GDM1 (cell line): ENCODE results near the gene ADAMTSL2.
A peak's percentile ranks its signal among the peaks of the same experiment; 100 is the strongest.

Source experiments
- DNase-seq: peaks from one replicate; lab custom pipeline; 2025; lab: John Stamatoyannopoulos, UW

The ADAMTSL2 gene

DNA sequence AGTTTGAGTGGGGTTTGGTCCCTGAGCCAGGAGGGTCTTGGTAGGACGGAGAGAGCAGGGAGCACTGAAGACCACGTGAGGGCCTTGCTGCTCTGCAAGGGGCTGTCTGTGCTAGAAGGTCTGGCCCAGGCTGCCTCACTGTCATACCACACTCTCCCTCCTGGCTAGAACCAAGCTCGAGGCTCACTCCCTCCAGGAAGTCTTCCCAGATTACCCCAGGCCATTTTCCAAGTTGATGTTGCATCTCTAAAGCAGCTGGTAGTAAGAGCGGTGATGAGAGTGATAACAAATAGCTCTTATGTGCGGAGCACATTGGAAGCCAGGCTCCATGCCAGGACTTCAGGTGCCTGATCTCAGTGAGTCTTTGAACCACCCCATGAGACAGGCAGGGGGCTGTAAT lies 16.3 kb upstream of the ADAMTSL2 start:
- no peak for DNase-seq

DNA sequence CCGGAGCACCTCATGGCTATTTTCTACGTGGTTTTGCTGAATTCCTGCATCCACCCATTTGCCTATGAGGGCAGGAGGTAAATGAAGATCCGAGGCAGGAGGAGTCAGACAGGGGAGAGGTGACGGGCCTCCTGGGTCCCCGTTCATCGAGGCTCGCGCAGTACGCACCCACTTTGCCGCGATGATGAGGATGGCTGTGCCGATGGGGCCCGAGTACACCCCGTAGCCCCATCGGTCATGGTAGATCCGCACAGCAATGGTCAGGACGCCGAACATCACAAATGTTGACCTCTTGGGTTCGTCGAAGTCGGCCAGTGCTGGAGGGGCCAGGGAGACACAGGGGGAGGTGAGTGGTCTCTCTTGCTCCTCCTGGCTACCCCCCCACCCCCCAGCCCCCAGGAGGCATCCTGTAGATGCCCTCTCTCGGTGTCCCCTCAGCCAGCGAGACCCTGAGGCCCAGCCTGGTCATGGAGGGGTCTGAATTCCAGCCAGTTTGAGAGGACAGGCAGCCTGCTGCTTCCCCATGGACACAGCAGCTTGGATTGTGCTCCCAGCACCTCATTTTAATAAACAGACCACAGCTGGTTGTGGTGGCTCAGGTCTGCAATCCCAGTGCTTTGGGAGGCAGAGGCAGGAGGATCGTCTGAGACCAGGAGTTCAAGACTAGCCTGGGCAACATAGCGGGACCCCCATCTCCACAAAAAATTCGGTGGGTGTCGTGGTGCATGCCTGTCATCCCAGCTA lies 15.6 kb upstream of the ADAMTSL2 start:
- no peak for DNase-seq

DNA sequence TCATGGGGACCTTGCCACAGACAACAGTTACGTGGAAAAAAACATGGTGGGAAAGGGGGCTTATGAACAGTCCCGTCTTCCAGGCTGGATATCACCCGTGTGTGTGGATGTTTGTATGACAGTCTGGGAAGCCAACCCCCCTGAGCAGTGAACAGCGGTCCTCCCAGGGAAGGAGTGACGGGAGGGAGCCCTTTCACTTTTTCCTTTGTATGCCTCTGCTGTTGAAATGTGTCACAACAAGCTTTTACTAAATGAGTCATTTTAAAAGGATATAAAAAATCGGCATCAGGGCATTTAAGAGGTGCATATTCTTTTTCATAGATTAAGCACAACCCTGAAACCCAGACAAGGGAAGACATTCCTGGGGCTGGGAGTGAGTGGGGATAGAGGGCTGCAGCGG lies 14.8 kb upstream of the ADAMTSL2 start:
- DNase-seq, result no peak

DNA sequence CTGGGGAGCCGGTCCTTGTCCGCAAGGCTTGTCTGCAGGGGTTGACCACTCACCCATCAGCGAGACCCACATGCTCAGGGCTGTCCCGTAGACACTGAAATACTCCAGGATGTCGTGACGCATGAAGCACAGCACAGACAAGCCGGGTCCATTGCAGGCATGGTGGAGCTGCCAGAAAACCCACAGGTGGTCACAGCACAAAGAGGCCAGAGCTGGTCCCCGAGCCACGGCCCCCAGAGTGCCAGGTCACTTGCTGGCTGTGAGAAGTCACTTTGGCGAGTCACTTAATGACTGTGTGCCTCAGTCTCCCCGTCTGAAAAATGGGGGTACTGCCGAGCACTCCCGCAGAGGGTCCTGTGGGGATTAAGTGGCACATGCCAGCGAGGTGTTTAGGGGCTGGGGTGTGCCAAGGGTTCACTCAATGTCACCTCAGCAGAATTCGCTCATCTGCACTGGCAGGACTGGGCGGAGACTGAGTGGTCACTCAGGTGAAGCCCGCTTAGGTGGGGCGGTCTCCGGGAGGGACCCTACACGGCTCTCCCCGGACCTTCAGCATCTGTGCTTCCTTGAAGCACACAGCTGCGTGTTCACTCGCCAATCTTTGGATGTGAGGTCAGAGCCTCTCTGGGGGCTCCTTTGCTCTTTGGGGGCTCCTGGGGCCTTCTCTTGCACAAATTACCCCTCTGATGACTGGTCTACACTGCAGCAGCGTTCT lies 14.2 kb upstream of the ADAMTSL2 start:
- DNase-seq, result no peak

DNA sequence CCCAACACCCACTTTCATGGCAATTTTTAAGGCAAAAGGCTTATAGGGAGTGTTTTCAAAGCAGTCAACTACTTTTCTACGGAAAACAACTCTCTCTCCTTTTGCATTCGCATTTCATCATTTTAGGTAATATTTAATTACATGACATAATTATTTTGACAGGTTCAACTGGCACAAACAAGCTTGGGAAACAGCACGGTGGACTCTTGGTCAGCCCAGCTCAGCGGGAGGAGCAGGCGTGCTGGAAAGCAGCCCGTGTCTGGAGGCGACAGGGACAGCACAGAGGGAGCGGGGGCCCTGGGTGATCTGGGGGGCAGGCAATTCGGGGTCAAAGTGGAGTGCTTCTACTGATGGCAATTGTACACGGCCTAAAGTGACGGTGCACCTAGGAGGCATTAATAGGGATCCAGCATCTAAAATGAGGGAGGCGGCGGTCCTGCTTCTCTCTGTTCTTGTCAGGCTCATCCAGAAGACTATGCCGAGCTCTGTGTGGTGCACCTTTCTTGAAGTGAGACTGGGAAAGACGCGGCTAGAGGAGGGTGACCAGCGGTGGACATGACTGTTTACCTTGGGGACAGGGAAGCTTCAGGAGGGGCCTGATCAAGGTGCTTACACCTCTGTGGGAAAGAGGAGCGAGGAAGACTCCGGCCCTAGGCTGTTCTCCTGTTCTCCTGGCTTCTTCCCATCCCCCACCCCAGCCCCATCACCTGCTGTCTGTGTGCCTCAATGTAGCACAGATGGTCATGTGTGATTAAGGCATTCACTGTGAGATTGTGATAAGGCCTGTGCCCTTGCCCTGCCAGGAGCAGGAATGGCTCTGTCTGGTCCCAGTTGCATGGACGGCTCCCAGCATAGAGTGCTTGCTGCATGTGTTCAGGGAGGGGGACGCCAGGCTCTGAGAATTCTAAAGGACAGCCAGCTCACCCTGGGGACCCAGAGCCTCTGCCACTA lies 13.1 kb upstream of the ADAMTSL2 start:
- no peak for DNase-seq

DNA sequence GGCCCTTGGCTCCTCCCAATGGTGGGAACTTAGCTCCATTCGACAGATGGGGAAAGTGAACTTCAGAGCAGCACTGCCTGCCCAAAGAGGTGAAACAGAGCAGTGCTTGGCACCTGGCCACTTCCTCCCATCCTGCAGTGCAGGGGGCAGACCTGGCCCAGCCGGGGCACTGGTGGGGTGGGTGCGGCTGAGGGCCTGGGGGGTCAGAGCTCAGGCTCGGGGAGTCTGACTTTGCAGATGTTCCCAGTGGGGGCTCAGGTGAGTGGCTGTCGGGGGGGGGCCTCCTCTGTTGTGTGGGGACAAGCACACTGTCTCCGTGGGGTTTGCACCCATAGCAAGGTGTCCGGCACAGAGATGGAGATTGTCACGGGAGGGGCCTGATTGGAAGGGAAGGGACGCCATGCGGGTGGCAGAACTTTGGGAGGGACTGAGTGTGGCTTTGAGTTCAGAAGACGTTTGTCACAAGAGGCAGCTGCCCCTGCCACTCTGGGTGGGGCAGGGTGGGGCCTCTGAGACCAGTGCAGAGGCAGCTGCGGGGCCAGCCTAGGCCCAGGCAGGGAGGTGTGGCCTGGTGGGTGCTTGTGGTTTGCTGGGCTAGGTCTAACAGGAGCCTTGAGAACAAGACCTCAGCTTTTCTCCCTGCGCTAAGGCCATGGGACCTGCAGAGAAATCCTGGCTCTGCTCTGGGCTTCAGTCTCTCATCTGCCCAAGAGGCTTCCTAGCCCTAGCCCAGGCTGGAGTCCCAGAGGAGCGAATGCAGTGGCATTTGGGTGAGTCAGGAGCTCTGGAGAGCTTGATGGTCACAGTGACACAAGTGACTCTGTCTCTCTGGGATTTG lies 12.2 kb upstream of the ADAMTSL2 start:
- no peak for DNase-seq

DNA sequence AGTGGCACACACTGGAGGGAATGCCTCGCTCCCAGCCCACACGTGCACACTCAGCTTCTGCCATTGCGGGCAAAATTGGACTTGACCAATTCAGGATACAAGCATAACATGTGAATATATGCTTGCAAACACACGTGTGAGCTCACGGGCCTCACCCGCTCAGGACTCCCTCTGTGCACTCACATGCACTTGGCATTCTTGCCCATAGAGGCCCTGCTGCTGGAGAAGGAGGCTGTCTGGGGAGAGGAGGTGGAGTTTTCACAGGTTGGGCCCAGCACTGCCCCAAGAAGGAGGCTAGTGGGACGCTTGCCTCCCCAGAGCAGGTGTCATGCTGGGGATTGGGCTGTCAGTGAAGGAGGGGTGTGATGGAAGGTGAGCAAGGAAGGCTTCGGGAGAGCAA lies 11.4 kb upstream of the ADAMTSL2 start:
- no peak for DNase-seq

DNA sequence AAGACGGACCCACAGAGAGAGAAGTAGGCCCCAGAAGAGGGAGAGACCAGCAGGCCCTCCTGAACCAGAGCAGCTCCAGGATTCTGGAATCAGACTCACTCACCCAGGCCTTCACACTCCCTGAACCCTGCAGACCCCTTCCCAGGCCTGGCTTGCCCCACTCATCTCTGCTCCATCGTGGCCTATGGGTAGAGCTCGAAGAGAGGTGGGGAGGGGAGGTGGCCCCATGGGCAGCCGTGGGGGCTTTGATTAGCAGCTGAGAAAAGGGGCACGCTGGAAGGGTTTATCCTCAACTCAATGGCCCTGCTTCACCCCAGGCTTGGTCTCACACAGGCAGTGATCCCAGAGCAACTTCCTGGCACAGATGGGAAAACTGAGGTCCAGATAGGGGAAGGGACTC lies 10.4 kb upstream of the ADAMTSL2 start:
- DNase-seq, result no peak

DNA sequence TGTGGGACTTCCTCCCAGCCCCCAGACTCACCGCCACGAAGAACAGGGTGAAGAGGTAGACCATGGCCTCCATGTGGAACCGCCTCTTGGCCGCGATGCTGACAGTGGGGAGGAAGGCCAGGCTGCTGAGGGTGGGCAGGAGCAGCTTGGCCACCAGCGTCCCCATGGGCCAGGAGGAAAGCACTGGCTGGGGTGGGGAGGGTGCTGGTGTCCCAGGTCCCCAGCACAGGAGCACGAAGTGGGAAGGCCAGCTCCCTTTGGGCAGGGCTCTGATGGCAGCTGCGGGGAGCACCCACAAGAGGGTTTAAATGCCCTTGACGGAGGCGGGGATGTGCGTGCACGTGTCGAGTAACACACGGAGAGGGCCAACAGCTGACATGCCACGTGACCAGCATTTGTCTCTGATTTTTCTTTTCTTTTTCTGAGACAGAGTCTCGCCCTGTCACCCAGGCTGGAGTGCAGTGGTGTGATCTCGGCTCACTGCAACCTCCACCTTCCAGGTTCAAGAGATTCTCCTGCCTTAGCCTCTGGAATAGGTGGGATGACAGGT lies 9.8 kb upstream of the ADAMTSL2 start, which contains the start of gene MYMK:
Gene MYMK (minus strand): TSS at position 281 of the 550 bp plus-strand sequence. CDS start 115 bp downstream, at position 166.
- no peak for DNase-seq

DNA sequence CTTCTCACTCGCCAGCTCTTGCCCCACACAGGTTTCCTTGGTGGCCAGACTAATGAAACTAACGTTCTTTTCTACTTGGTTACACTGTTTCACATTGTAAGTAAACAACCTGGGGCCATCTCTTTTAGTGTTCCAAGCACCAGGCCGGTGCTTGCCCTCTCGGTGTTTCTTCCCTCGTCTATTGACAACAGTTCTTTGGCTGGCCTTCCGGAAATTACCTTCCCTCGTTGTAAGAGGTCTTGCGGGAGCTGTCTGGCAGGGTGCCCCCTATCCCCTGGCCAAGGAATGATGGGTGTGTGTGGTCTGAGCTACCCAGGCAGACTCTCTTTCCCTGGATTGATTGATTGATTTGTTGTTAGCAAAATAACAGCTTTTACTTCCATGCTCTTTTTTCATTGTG lies 8.8 kb upstream of the ADAMTSL2 start:
- no peak for DNase-seq

DNA sequence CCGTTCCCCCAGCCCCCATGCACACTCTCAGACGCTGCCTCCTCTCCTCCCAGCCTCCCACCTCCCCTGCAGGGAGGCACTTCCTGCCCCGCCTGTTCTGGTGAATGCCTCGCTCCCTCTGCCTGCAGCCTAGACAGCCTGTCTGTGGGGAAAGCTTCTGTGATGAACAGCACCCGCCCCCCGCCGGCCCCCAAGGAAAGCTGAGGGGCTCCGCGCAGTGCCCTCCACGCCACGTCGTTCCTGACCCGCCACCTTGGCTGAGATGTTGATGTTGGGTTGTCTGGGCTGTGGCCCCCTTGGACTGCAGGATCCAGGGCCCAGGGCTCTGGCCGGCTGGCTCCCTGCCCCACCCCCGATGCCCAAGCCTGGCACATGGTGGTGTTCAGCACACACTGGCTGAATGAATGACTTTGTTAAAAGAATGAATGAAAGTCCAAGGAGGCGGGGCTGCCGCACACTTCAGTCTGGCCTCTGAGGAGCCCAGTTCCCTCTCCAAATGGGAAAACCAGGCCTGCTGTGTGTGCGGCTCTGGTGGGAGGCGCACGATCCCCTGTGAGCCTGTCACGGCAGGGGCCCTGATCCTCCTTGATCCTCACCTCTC lies 7.7 kb upstream of the ADAMTSL2 start:
- DNase-seq, result no peak

DNA sequence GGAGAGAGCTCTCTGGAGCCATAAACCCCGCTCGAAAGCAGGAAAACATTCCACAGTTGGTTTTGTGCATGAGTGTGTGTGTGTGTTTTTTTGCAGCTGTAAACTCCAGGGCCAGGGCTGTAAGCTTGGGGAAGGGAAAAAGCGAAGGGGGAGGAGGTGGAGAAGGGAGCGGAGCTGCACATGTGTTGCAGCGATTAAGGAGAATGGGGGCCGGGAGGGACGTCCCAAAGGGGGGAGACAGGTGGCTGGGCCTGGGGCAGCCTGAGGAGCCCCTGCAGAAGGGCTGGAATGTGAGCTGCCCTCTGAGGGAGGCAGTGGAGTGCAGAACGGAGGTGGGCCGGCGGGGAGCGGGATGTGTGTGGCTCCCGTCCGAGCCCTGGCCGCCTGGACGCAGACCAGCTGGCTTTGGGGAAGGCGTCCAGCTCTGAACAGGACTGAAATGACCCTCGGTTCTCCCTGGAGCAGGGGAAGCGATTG lies 7.0 kb upstream of the ADAMTSL2 start:
- DNase-seq, result no peak

DNA sequence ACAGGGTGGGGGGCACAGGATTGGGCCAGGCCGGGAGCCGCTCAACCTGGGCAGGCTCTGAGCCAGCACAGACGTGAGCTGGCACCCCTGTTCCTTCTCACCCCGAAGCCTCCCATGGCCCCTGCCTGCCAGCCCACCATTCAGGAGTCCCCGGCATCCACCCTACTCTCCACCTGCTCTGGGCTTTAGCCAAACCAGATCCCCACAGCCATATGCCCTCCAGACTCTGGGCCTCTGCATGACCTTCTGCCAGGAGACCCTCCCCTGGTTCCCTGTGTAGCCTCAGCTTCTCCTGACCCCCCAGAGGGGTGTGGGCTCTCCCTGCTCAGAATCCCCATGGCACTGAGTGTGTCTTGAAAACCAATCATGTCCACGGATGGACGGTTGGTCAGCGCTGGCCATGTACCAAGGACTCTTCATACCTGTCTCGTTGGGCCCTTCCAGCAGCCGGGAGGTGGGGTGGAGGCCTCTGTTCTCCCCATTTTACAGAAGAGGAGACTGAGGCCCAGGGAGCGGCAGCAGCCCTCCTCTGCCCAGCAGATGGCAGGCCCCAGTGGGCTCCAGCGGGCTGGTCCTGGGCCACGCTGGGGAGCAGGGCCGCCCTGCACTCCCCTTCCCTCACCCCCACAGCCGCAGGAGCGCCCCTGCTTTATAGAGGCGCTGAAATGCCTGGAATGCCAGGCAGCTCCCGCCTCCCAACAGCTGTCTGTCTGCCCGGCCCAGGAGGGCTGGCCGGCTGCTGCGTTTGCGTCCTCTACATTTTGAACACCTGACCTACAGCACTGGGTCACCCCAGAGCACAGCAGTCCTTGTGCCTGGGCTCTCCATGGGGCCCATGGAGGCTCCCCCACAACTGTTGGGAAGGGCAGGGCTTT lies 6.3 kb upstream of the ADAMTSL2 start:
- no peak for DNase-seq

DNA sequence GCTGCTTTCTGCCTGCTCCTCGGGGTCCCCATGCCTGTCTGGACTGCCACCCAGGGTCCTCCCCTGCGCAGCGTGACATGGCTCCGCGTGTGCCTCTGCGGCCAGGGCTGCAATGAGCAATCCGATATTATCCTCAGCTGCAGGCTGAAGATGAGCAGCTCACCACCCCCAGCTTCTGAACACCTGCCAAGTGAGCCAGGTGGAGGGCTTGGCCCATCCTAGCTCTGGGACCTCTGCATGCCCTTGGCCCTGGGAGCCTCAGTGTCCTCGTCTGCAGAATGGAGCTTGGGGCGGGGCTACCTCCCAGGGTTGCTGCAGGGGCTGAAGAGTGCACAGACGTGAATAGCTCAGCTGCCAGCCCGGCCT lies 5.6 kb upstream of the ADAMTSL2 start:
- DNase-seq, result no peak

DNA sequence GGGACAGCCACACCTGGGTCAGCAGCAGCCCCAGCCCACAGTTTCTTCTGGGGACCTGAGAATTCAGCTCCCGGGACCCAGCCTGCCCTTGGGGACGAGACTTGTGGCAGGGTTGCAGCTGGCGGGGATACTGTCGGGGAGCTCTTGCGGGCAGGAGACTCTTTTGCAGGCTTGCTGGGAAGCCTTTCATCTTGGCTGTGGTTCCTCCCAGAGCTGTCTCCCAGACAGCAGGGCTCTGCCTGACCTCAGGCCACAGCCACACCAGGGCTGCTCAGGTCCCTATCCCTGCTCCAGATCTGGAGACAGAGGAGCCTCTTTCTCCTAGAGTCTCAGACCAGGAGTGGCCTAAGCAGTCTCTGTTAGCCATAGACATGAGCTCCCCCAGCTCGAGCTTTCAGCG lies 5.0 kb upstream of the ADAMTSL2 start:
- no peak for DNase-seq

DNA sequence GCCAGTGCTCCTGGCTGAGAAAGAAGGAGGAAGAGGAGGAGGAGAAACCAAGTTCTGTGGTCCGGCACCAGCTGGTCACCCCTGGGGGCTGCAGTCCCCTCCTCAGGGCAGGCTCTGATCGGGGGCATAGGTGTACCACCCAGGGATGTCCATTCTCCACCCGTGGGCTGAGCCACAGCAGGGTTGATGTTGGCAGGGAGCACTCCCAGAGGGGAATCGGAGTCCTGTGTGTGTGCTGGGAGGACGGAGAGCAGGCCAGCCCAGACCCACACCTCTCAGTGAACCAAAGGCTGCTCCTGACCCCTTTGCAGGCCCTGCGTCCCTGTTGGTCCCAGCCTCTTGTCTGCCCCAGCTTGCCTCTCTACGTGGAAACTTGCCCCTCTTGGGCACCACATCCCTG lies 4.6 kb upstream of the ADAMTSL2 start:
- DNase-seq, result no peak

DNA sequence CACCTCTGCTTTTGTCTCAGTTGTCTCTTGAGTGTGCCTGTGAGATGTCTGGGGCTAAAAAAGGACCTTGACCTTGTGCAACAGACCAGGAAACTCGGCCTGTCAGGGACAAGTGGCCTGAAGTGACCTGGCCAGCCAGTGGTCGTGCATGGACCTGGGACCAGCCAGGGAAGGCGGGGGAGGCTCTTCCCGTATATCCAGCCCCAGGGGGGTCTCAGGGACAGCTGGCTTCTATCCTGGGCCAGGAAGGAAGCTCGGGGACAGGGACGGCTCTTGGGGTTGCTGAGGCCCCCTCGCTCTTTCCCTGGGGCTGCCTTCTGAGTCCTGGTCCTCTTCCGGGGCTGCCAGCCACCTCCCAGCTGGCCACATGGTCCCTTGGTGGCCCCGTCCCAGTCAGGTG lies 3.2 kb upstream of the ADAMTSL2 start:
- no peak for DNase-seq

DNA sequence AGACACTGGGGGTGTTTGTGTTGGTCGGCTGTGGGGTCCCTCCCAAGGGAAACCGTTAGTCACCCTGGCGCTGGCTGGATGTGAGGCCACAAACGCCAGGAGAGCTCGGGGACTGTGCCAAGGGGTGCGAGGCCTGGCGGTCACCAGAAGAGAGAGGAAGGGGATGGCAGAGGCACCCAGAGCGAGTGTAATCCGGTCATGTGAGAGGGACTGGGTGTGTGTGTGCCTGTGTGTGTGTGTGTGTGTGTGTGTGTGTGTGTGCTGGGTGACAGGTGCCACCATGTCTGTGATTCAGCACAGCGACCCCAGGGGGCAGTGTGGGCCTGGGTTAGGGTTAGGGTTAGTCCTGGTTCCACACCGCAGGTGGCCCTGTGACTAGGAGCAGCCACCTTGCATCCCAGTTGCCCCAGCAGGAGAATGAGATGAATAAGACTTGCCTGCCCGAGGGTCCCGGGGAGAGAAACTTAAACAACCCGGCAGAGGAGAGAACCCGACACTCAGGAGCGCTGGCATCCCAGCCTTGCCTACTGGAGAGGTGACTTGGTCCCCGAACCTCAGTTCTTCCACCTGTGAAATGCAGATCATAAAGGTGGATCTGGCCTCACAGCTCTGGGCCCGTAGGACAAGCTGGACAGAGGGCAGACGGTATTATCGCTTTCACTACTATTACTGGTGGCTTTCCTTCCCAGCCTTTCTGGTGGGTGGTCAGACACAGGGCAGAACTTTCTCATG lies 1.4 kb upstream of the ADAMTSL2 start:
- peak; percentile 24 for DNase-seq

DNA sequence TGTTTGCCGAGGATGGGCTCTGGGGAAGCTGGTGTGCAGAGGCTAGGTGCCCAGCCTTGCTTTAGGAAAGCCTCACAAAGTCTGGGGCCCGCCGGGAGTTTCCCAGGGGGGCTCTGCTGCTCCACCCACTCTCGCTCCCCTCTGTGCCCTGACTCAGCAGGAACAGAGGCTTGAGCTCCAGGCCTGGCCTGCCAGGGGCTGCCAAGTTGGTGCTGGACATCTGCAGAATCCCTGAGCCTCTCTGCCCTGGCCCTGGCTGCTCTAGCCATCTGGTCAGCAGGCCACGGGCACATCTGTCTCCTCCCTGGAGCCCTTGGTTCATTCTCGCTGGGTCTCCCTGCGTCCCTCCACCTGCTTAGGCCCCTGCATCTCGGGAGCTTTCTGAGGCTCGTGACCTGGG lies 647 bp upstream of the ADAMTSL2 start:
- no peak for DNase-seq
